GM10266 (cell line): ENCODE measurements around the gene TP53I11.

Experiments used
- DNase-seq: peaks from one replicate; pipeline ENCODE4 v3.0.0; 2012; ENCODE audit errors: extremely low spot score
- TF ChIP-seq, protein P1 (sequence below): IDR thresholded peaks from 2 replicates; pipeline ENCODE4 v1.5.1; 2012; ENCODE audit warnings: mild to moderate bottlenecking, low read depth; ENCODE audit not compliant: control insufficient read depth, insufficient read depth; ENCODE audit errors: missing control alignments

TP53I11 gene

DNA sequence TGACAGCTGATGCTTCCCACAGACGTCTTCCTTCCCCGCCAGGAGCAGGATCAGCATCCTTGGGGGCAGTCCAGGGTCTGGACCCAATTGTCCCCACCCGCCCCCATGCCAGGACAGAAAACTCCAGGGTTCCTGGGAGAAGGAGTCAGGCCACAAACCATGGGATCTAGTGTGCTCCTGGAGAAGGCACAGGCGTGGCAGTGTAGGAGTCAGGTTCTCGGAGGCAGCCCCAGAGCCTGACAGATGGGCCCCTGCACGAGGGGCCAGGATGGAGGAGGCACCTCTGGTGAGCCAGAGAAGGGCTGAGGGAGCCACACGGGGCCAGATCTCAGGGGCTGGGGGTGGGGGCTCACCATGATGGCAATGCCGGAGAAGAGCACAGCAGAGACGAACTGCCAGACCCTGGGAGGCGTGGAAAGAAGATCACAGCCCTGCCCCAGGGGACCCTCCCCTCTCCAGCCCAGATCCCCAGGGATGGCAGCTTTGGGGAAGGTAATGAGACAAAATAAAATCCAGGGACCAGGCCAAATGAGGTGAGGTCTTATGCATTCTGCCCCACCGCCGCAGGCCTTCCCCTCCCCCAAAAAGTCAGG is 13.6 kb downstream of the TP53I11 start:
- DNase-seq = no peak
- TF ChIP-seq, protein P1, sequence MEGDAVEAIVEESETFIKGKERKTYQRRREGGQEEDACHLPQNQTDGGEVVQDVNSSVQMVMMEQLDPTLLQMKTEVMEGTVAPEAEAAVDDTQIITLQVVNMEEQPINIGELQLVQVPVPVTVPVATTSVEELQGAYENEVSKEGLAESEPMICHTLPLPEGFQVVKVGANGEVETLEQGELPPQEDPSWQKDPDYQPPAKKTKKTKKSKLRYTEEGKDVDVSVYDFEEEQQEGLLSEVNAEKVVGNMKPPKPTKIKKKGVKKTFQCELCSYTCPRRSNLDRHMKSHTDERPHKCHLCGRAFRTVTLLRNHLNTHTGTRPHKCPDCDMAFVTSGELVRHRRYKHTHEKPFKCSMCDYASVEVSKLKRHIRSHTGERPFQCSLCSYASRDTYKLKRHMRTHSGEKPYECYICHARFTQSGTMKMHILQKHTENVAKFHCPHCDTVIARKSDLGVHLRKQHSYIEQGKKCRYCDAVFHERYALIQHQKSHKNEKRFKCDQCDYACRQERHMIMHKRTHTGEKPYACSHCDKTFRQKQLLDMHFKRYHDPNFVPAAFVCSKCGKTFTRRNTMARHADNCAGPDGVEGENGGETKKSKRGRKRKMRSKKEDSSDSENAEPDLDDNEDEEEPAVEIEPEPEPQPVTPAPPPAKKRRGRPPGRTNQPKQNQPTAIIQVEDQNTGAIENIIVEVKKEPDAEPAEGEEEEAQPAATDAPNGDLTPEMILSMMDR = no peak

DNA sequence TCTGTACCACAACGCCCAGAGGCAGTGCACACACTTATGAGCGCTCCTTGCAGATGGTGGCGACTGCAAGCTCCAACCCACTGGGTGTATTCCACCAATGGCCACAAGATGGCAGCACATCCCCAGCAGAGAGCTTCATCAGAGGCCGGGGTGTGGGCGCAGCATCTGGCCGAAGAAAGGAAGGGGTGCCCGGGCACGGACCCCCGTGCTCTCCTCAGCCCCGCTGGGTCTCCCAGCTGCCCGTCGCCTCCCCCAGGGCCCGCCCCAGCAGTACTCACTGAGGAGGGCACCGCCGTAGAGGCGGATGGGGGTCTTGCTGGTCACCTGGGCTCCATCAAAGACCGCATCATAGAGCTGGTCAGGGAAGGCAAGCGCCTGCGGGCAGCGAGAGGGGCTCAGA is 14.2 kb downstream of the TP53I11 start:
- TF ChIP-seq, protein P1 = peak; percentile 91
- peak; percentile 80 for DNase-seq

DNA sequence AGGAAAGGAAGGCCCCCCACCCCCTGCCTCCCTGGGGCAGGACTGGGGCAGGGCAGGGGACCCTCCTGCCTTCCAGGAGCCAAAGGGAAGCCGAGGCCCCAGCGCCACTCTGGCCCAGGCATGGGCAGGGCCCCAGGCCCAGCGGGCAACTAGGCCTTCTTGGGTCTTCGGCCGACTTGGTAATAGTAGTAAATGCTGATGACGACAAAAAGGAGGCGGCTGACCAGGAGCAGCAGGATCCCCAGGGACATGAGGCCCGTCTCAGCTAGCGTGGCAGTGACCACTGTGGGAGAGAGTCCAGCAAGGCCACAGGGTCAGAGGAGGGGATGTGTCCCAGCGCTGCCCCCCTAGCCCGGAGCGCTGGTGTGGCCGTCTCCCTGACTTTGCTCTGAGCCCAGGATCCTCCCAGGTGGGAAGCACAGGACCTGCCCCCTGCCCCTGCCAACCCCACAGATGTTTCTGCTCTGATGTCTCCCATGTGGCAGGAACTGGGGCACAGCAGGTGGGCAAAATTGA is 15.9 kb downstream of the TP53I11 start:
- TF ChIP-seq, protein P1 = no peak
- no peak for DNase-seq

DNA sequence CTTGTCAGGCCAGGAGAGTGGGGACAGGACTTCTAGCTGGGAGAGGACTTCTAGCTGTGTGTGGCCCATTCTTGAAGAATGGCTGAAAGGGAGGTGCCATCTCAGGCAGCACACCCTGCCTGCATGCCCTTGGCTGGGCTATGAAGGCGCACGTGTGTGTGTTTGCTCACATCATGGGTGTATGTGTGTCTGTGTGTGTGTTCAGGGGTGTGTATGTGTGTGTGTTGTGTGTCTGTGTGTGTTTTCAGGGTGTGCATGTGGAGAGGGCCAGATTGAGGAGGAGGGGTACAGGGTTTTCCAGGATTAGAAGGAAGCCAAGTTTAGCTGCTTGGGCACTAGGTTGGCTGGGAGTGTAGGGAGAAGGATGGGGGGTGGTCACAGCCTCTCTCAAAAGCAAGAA is 16.6 kb downstream of the TP53I11 start:
- no peak for DNase-seq
- TF ChIP-seq, protein P1 = no peak

DNA sequence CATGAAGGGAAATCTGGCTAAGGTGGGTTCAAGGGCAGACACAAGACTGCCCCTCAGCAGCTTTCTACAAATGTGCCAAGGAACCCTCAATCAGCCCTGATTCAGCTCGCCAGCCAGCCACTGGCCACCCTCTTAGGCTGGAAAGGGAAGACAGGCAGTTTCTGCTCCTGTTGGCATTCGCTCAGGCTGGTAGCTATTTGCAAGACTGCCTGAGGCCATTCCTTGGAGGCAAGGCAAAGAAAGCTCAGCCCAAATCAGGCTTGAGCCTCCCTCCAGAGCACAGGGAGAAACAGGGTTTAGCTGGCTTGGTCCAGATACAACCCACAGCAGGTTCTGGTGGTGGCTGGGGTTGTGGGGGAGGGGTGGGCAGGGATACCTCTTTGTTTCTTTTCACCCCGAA is 19.2 kb downstream of the TP53I11 start:
- TF ChIP-seq, protein P1 = no peak
- DNase-seq = no peak

DNA sequence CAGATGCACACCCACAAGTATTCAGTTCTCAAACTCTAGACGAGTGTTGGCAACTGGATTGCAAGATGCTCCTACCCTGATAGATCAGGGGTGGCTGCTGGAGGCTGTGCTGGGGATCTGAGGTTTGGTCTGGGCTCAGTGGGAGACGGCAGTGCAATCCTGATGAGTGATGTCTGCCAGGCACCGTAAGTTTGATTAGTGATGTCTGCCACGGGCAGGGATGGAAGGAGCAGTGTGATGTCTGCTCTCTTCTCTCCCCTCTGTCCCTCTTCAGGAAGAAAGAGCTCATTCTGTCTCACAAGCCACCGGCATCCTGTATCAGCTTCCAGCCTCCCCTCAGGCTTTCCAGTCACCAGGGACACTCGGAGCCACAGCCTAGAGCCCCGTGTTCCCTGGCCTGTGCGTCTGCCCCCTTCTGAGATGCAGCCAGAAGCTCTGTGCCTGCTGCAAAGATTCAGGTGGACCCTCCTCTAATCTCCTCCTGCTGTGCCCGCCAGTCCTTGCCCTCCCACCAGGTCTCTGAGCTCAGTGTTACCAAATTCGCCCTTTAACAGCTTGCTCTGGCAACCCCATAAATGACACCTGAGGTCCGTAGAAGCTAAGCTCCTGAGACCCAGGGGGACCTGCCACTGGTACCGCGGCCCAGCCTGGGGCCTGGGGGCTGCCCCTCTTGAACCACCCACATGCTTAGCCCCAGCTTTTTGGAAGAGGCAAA is 19.9 kb downstream of the TP53I11 start:
- no peak for DNase-seq
- TF ChIP-seq, protein P1 = no peak

DNA sequence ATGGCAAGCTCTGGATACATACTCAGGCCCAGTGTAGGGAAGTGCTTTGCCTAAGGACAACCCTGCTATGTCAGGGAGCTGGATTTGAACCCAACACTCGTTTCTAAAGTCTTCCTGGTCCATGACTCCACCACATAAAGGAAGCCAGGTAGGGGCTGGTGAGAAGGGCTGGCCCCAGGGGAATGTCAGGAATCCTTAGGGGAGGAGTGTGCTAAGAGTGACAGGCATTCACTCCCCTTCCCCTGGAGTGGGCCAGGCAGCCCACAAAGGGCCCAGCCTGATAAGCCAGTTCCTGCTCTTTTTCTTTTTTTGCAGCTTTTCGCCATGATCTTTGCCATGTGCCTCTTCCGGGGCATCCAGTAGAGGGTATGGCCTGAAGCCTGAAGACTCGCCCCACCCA is 21.9 kb downstream of the TP53I11 start:
- TF ChIP-seq, protein P1 = no peak
- no peak for DNase-seq
